ENCODE results near the gene INKA2.

- TF ChIP-seq CTCF (IDR thresholded peaks at IDR 0.05; ENCODE audit: low read length) = no peak
- no peak for TF ChIP-seq EZH2 (optimal IDR thresholded peaks at IDR 0.05; ENCODE audit: low read depth, low read length)
Observed at GRCh38 chr1:111735321-111735720, 3.9 kb downstream of the INKA2 start.

All from MM.1S (cell line).